SK-N-DZ (cell line): ENCODE data around the gene POU2F2.
"Not testable (repeated sequence)": the region's sequence is repeated elsewhere in the genome, so short reads cannot be mapped to it uniquely, and the experiment has no call there.

ENCODE experiments used
- DNase-seq: peaks from one replicate; pipeline ENCODE4 v3.0.0-alpha.2; 2015; ENCODE audit warnings: low spot score

POU2F2 gene

DNA sequence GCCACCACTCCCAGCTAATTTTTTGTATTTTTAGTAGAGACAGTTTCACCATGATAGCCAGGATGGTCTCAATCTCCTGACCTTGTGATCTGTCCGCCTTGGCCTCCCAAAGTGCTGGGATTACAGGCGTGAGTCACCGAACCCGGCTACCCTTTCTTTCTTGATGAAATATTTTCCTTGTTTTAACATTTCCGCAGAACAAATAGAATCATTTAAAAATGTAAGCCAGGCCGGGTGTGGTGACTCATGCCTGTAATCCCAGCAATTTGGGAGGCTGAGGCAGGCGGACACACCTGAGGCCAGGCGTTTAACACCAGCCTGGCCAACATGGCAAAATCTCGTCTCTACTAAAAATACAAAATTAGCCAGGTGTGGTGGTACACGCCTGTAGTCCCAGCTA lies 32.0 kb downstream of the POU2F2 start:
- not testable (repeated sequence) for DNase-seq

DNA sequence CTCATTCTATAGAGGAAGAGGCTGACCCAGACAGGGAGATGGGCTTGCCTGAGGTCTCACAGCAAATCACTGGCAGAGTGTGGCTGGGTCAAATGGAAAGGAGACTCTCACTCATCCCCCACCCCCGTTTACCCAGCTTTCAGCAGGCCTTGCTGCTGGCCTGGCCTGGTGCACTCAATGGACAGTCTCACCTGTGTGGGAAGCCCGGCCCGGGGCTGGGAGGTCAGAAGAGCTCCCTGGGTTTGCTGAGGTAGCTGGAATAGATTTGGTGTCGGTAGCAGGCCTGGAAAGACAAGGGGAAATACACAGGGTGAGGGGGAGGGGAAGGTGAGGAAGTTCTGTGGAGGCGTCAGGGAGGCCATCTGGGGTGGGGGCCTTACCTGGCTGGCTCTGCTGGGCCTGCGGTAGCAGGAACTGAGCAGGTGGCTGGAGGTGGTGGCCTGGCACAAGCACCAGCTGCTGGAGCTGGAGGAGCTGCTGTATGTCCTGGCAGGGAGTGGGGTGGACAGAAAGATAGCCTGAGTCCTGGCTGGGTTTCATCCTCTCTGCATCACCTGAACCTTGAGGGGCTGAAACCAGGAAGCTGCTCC lies 32.8 kb downstream of the POU2F2 start:
- no peak for DNase-seq

DNA sequence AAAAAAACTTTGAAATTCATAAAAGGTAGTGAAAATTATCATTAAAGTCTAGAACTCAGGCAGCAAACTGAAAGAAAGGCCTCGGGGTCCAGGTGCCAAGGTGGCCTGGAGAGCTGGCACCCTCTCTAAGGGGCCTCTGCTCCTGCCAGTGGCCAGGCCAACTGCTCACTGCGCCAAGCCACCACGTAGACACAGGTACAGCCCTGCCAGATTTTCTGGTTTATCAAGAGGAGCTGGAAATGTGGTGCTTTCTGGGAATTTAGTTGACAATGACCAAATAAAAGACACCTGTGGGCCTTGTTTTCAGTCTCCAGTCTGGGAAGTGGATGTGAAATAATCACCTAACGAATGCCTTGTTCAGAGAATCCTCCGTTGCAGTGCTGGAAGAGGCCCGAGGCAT lies 33.5 kb downstream of the POU2F2 start:
- DNase-seq, result no peak

DNA sequence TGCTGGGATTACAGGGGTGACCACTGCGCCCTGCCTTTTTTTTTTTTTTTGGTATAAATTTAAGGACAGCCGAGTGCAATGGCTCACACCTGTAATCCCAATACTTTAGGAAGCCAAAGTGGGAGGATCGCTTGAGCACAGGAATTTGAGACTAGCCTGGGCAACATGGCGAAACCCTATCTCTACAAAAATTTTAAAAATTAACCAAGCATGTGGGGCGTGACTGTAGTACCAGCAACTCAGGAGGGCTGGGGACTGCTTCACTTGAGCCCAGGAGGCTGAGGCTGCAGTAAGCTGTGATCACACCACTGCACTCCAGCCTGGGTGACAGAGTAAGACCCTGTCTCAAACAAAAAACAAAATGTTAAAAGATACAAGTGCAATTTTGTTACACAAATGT lies 34.8 kb downstream of the POU2F2 start:
- no peak for DNase-seq

DNA sequence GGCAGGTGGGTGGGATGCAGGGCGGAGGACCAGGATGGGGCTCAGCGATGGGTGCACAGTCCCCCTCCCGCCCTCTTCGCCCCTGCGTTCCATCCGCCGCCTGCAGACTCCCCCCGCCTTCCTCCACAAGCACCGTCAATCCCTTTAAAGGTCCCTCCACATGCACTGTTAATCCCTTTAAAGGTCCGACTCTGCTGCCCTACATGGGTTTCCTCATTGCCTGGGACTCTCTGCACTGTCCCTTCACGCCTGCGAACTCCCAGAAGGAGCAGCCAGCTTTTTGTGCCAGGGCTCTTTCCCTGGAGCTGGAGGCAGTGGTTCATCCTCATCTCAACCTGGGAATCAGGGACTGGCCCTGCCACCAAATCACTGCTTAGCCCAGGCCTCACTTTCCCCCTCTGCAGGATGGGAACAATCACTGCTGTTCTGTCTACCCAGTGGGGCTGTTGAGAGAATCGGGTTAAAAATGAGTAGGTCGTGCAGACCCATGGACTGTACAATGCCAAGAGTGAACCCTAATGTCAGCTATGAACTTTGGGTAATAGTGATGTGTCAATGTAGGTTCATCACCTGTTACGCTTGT lies 35.9 kb downstream of the POU2F2 start:
- DNase-seq, result no peak

DNA sequence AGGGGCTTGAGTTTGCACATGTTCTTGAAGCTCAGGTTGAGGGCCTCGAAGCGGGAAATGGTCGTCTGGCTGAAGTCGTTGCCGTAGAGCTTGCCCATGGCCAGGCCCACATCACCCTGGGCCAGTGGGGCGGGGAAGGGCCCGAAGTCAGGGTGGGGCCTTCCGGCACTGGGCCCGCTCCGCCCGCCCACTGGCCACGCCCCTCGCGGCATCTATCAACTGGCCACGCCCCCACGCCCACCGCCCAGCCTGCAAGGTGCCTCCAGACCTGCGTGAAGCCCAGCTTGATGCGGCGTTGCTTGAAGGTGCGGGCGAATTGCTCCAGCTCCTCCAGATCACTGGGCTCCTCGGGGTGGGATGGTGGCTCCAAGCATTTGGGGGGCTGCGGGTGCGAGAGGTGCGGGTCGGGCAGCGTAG lies 36.4 kb downstream of the POU2F2 start:
- DNase-seq, result no peak

DNA sequence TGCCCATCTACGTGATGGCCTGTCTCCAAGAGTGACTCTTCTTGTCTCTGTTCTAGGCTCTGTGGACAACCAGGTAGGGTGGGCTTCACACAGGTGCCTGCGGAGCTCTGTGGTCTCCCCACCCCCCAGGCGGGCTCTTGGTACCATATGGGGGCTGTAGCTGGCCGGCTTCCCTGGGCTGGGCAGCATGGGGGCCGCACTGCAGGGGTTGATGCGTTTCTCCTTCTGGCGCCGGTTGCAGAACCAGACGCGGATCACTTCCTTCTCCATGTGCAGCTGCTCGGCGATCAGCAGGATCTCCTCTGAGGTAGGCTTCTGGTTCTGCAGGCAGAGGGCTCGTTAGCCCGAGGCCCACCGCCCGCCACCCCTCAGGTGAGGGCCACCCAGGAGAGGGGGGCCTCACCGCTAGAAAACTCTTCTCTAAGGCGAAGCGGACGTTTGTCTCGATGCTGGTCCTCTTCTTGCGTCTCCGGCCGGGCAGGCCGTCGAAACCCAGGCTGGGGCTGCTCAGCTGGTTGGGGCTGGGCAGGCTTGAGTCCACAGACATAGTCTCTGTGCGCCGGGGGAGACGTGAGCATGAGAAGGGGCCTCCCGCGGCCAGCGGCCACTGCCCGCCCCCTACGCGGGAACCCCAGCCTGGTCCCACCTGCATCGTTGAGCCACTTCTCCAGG lies 37.0 kb downstream of the POU2F2 start:
- DNase-seq, result no peak

DNA sequence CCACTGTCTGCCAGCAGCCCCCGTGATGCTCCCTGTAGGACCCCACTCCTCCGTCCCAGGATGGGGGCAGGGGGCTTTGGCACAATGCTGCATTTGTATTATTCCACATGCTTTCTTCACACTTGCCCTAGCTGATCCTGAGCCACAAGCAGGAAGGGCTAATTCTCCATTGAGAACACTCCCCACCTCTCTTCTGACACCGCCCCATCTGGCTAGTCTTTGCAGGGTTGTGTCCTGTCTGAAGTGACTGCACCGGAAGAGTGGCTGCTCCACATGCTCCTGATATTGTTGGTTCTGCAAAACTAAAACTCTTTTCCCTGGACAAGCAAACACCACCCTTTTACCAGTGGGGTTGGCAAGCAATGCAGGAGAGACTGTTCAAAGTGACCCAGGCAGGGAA lies 38.3 kb downstream of the POU2F2 start:
- no peak for DNase-seq

DNA sequence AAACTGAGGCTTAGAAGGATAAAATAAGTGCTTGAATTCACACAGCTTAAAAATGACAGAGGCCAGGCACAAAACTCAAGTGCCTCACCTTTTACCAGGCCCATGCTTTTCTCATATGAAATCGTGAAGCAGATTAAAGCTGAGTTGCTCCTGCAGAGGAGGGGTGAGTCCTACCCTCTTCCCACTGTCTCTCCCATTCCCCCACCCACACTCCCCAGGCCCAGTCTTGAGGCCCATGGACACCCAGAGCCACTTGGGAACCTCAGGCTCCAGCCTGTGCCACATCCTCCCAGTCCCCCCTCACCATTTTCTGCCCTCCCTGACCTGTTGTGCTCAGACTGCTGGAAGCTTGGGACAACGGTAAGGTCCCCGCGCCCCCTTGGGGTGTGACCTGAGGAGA lies 38.7 kb downstream of the POU2F2 start:
- no peak for DNase-seq

DNA sequence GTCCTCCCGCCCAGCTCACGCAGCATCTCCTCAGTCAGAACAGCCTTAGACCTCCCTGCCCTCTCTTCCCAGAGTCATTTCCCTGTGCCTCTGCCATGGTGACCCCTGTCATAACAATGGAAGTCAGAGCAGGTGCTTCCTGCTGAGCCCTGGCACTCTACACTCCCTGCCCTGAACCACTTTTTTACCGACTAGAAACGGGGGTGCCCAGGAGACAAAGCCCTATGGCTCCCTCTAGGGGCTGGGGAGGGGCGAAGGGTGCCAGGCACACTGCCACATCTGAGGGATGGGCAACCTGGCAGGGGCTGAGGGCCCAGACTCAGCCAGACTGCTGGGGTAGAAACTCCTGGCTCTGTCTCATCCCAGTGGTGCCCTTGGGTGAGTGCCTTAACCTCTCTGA lies 39.9 kb downstream of the POU2F2 start:
- no peak for DNase-seq

DNA sequence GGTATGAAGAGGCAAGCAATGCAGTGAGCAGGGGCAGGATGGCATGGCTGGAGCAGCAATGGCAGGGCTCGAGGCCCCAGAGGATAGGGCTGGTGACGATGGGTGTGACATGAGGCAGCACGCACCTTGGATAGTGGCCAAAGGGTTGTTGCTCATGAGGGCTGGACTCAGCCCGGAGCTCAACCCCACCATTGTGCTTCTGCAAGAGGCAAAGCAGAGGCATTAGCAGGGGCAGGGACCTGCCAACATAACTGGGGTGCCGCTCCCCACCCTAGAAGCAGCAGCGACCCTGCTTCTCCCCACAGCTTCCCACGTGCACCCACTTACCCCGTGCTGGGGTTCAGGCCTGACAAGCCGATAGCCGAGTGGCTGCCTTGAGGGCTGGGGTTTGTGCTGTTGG lies 40.5 kb downstream of the POU2F2 start:
- no peak for DNase-seq

DNA sequence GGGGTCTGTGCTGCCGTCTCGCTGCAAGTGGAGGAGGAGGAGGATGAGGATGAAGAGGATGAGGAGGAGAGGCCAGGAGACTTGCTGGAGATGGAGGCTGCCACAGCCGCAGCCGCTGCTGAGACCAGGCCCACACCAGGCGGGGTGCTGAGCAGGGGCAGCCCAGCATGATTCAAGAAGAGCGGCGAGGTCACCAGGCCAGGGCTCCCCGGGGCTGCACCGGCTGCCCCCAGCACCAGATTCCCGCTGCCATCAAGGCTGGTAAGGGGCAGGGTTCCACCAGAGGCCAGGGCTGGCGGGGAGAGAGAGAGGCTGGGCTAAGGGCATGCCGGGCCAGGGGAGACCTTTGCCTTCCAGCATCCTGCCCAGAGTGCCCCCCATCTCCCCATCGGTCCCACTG lies 40.9 kb downstream of the POU2F2 start:
- no peak for DNase-seq

DNA sequence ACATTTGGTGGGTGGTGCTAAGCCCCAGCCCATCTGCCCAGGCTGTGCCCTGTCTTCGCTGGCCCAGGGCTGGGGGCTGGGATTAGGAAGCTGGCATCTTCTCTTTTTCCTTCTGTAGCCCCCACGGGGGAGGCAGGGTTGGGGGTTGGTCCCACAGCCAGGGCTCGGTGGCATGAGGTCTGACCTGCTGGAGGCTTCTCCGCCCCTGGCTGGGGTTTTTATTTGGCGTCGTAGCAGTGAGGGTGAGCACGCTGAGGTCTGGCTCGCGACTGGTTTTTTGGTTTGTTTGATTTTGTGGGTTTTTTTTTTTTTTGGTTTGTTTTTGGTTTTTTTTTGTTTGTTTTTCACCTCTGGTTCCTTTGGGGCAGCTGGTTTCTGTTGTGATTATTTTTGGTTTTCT lies 41.6 kb downstream of the POU2F2 start:
- DNase-seq, result no peak

DNA sequence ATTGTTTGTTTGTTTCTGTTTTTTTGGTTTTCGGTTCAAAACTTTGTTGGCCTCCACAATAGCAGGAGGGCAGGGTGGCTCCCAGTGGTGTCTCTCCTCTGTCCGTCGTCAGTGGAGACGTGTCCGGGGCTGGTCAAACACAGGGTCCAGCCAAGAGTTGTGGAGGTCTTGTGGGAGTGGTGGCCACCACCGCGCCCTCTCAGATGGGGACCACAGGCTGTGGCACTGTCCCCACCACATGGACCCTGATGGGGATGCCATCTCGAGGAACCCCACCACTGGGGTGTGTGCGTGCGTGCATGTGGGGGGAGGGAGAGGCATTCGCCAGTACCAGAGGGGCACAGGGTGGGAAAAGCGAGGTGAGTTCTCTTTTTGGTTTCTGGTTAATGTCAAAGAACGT lies 42.5 kb downstream of the POU2F2 start:
- DNase-seq, result no peak

DNA sequence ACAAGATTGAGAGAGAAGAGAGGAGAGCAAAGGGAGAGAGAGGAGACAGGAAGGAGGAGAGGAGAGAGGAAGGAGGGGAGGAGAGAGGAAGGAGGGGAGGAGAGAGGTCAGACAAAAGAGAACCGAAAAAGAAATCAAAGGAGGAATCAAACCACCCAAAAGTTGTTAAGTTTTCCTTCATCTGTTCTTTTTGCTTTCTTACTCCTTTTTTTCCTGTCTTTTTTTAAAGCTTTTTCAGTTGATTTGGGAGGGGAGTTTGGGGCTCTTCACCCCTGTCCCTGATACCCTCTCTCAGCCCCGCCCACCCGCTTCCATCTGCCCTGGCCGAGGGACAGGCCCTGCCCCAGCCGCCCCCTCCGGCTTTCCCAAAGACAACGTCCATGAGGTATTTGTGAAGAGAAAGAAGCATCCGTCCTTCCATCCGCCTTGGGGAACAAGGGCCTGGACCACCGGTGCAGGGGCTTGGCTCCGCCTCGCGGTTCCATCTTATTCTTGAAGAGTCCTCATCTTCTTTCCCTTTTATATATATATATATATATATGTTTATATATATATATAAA lies 43.0 kb downstream of the POU2F2 start:
- no peak for DNase-seq

DNA sequence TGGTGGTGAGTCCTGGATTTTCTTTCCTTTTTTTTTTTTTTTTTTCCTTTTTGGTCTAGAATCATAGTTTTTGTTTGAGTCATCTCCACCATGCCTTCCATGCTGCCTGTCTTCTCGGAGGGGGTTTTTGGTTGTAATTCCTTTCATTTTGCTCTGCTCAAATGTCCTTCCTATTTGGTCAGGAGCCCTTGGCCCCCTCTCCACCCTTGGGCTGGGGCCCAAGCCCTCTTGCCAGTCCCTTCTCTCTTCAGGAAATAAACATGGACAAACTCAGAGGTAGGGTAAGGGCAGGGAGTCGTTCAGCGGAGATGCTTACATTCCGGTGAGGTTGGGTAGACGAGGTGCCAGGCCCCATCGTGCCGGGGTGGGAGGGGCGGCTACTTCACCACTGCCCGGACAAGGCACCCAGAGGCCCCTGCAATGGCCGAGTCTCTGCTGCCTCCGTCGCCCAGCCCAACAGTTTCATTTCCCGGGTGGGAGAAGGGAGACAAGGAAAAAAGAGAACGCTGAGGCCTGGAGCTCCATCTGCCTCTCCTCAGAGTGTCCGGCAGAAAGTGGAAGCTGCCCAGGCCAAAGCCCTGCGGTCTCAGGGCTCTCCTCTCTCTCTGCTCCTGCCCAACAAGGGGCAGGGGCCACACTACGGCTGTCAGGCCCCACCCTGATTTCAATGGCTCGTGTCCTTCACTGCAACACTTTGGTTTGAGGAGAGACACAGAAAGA lies 43.6 kb downstream of the POU2F2 start:
- no peak for DNase-seq

DNA sequence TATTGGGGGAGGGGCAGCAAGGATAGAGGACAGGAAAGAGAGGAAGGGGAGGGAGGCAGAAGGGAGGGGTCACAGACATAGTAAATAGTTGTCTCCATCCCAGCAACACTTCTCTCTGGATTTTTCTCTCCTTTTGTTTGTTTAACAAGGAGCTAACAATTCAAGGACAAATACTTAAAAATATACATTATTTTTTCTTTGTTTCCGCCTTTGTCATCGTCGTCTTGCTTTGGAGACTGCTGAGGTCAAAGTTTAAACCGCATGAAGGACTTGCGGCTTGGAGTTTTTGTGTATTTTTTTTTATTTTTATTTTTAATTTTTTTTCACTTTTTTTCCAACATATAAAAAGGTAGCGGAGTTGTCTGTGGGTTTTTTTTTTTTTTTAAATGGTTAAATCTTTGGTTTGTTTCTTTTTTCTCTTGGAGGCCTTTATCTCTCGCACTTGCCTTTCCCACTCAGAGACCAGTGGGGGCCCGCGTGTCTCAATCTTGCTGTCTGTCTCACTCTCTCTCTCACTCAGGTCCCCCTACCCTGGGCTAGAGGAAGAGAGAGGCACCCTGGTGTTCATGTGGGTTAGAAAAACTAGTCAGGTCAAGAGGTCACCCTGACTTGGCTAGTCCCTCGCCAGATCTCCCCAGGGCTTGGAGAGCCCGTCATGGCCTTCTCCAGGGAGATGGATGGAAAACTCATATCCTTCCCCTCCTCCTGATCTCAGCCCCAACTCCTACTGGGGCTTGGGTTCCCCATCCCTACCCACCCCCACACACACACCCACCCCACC lies 45.3 kb downstream of the POU2F2 start:
- no peak for DNase-seq

DNA sequence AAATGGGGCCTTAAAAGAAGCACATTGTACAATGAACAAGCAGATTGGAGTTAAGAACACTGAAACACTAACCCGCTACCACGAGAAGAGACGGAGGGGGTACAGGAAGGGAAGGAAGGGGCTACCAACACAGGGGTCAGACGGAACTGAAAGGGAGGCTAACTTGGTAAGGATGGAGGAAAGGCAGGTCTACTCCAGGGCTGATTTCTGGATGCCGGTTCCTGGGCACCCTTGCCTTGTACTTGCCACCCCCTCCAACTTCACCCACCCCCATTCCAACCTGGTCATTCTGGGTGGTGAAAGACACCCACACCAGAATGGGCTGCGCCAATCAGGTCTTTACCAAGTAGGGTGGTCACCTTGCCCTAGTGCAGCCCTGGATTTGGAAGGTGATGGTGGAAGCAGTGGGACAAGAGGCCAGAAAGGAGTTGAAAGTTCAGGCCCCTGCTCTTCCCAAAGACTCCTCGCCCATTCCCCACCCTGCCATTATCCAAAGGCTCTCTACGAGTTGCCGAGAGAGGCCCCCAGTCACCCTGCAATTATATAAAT lies 46.0 kb downstream of the POU2F2 start:
- no peak for DNase-seq

DNA sequence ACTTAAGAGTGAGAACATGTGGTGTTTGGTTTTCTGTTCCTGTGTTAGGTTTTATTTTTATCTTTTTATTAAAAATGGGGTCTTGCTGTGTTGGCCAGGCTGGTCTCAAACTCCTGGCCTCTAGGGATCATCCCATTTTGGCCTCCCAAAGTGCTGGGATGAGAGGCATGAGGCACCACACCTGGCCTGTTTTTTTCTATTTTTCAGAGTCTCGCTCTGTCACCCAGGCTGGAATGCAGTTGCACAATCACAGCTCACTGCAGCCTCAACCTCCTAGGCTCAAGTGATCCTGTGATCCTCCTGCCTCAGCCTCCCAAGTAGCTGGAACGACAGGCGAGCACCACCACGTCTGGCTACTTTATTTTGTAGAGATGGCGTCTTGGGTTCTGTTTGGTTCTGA lies 48.7 kb downstream of the POU2F2 start:
- no peak for DNase-seq

DNA sequence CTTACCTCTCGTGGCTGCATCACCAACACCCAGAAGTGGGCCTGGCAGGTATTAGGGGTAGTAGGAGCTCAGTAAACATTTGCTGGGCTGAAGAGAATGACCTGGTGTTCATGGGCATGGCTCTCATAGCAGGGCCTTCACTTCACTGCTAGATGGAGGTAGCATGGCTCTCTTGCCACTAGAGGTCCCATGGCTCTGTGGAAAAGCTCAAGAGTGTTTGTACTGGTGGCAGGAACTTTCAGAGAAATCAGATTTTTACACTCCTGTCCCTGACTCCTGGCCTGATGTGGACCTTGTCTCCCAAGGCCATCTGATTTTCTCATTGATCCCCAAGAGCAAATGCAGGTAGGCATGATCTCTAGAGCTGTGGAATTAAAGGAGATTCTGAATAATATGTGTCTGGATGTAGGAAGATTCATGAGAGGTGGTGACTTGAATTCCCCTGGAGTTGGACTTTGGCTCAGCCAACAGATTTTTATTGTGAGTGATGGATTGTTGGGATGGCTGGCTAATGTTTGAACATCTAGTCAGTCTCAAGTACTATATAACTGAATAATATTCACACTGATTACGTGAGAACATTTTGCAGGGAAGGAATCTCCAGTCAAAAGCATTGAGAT lies 50.6 kb downstream of the POU2F2 start:
- DNase-seq, result no peak
